ENCODE results near the gene LDHD. TPM values are rescaled to one million over a fixed set of nuclear protein-coding genes. Genes with fewer than 3 reads are reported as not detected.

LDHD gene
- total RNA-seq, 4 donors from 2014 or later = 3.3 to 20.4 (median 10.4) TPM

DNA sequence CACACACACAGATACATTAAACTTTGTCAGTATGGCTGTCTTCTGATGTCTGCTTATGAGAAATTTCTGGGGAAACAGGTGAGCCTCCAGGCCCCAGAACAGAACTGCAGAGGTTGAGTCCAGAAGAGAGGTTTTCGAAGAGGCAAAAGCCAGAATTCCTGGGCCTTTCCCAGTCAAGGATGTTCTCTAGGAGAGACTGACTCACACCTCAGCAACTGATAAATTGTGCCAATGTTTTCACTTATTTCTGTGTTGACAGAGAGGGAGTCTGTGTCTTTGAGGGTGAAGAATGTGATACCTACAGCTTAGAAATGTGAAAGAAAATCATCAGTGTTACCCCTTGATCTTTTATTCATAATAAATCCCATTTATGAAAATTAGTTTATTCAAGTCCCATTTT lies 30.3 kb downstream of the LDHD start:
- no peak for DNase-seq
- H3K4me1 ChIP-seq = peaks cover 21 to 79% (median 36%) of the 10 kb centered on the region in 3 donors
- TF ChIP-seq, protein P1, sequence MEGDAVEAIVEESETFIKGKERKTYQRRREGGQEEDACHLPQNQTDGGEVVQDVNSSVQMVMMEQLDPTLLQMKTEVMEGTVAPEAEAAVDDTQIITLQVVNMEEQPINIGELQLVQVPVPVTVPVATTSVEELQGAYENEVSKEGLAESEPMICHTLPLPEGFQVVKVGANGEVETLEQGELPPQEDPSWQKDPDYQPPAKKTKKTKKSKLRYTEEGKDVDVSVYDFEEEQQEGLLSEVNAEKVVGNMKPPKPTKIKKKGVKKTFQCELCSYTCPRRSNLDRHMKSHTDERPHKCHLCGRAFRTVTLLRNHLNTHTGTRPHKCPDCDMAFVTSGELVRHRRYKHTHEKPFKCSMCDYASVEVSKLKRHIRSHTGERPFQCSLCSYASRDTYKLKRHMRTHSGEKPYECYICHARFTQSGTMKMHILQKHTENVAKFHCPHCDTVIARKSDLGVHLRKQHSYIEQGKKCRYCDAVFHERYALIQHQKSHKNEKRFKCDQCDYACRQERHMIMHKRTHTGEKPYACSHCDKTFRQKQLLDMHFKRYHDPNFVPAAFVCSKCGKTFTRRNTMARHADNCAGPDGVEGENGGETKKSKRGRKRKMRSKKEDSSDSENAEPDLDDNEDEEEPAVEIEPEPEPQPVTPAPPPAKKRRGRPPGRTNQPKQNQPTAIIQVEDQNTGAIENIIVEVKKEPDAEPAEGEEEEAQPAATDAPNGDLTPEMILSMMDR (IDR thresholded peaks at IDR 0.05) = no peak
- TF ChIP-seq POLR2A (IDR thresholded peaks at IDR 0.05) = no peak
- no peaks in the 10 kb centered on the region for H3K36me3 ChIP-seq
- intact Hi-C loops (cut with DNase I) = no loop called here
- H3K9me3 ChIP-seq = no peaks in the 10 kb centered on the region
- H3K4me3 ChIP-seq = no peak overlapping the region
- WGBS, 2 donors = 29 to 58% methylated on average over 1 of the region's 1 CpG
- no peaks in the 10 kb centered on the region for H3K27me3 ChIP-seq
- H3K27ac ChIP-seq = peak overlapping the region in 3 of 4 donors; percentile 67 to 82 (median 82)

DNA sequence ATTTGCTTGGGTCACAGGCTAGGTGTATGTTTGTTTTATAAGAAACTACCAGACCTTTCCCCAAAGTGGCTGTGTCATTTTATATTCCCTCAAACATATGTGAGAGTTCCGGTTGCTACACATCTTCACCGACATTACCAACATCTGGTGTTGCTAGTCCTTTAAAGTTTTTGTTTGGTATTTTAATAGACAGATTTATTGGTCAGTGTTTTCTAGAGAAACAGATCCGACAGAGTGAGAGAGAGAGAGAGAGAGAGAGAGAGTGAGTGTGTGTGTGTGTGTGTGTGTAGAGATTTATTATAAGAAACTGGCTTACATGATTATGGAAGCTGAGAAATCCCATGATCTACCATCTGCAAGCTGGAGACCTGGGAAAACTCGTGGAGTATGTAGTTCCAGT lies 31.0 kb downstream of the LDHD start:
- Histone ChIP-seq H3K4me1 (peaks cover 26 to 79% (median 38%) of the 10 kb centered on the region in 3 donors), H3K27me3 (no peaks in the 10 kb centered on the region), H3K36me3 (no peaks in the 10 kb centered on the region), H3K27ac (no peak overlapping the region), H3K9me3 (no peaks in the 10 kb centered on the region), H3K4me3 (no peak overlapping the region)
- no peak for TF ChIP-seq POLR2A (IDR thresholded peaks at IDR 0.05)
- TF ChIP-seq, protein P1 (IDR thresholded peaks at IDR 0.05) = no peak
- intact Hi-C loops (cut with DNase I) = no loop called here
- WGBS, 2 donors = 77 to 83% methylated on average over 3 to 4 of the region's 4 CpGs
- no peak for DNase-seq

DNA sequence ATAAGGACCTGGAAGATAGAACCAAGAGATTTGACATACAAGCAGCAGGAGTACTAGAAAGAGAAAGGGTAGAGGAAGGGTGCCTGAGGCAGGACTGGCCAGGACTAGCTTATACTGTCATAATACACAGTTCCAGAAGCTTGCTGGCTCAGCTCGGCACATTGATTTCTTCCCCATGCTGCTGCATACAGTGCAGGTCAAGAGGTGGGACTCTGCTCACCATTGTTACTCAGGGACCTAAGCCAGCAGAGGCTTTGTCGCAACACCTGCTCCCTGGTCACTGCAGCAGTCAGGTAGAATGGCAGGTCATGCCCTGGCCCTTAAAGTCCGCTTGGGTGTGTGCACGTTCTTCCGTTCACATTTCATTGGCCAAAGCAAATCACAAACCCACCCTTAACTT lies 32.8 kb downstream of the LDHD start:
- H3K4me3 ChIP-seq = no peak overlapping the region
- intact Hi-C loops (cut with DNase I) = no loop called here
- TF ChIP-seq POLR2A (IDR thresholded peaks at IDR 0.05) = no peak
- TF ChIP-seq, protein P1 (IDR thresholded peaks at IDR 0.05) = no peak
- peaks cover 26 to 76% (median 38%) of the 10 kb centered on the region in 3 donors for H3K4me1 ChIP-seq
- 62 to 87% methylated on average over 2 to 5 of the region's 5 CpGs for WGBS, 2 donors
- no peaks in the 10 kb centered on the region for H3K36me3 ChIP-seq
- no peaks in the 10 kb centered on the region for H3K9me3 ChIP-seq
- no peak for DNase-seq
- H3K27ac ChIP-seq = peak overlapping the region in 1 of 4 donors; percentile 47
- no peaks in the 10 kb centered on the region for H3K27me3 ChIP-seq

GRCh38 chr16:75081179-75081859 lies 35.3 kb downstream of the LDHD start:
- no peak for DNase-seq
- H3K27ac ChIP-seq = peak overlapping the region in 3 of 4 donors; percentile 1 to 30 (median 9)
- intact Hi-C loops (cut with DNase I) = no loop called here

More at GRCh38 chr16:75081179-75081859, 35.3 kb downstream of the LDHD start:
- Histone ChIP-seq H3K27me3 (no peaks in the 10 kb centered on the region), H3K4me1 (peaks cover 8 to 53% (median 17%) of the 10 kb centered on the region in 3 donors), H3K36me3 (no peaks in the 10 kb centered on the region), H3K9me3 (no peaks in the 10 kb centered on the region), H3K4me3 (no peak overlapping the region)
- no peak for TF ChIP-seq POLR2A (IDR thresholded peaks at IDR 0.05)
- TF ChIP-seq, protein P1 (IDR thresholded peaks at IDR 0.05) = no peak
- WGBS, 2 donors = 61 to 72% methylated on average over 3 to 5 of the region's 6 CpGs
